HG03064 (cell line): ENCODE measurements around the gene PROS1.
"Not testable (repeated sequence)": the region's sequence is repeated elsewhere in the genome, so short reads cannot be mapped to it uniquely, and the experiment has no call there.

ENCODE experiments used
- ATAC-seq: cut with Tn5 transposase; IDR thresholded peaks from one replicate; pipeline ENCODE4 v1.9.1; 2021; ENCODE audit warnings: low read depth; ENCODE audit not compliant: unreplicated experiment

The PROS1 gene

DNA sequence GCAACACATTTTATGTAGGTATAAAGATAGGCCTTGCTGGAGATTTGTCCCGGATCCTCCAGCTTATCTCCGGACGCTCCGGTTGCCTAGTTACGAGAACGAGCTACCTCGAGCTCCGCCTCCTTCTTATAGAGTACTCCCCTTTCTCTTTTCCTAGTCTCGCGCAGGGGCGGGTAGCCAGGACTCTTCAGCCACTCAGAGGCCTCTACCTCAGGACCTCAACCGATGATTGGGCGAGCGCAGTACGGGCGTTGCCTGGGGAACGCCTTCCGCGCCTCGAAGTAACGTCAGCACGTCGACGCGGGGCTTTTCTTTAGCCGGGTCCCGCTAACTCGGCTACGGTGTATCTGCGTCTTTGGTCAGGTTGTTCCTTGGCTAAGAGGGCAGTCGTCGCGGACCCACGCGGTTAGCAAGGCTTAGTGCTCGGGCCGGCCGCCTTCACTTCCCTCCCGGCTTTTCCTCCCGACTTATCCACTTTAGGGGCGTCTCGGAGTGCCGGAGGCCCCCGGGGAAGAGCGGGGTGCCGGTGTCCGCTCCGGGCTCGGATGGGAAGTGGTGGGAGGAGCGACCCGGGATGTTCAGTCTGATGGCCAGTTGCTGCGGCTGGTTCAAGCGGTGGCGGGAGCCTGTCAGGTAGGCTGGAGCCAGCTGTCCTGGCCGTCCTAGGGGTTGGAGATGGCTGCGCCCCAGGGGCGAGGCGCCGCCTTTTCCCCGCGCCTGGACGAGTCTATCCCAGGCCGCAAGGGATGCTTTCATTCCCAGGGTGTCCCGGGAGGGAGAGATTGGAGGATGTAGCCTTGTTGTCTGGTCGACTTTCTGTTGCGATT, 6.4 kb upstream of the PROS1 start, which contains the start of gene ARL13B:
Gene ARL13B (plus strand): TSS at position 306 of the 827 bp plus-strand sequence. CDS start 269 bp downstream, at position 575.
- ATAC-seq, result peak; percentile 100

DNA sequence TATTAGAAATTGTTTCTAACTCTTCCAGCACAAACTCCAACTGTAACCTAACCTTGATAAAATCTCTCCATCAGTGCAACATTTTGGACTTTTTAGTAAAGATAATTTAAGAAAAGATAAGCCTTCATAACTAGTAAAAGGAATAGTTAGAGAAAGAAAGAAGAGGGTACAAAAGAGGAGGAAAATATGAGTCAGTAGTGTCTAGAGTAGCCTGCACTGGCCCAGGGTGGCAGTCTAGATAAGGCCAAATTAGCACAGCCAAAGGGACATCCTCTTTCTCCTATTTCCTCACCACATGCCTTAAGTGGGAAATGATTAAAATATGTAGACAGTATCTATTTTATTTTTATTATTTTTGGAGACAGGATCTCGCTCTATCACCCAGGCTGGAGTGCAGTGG, 3.7 kb downstream of the PROS1 start:
- ATAC-seq, result no peak

DNA sequence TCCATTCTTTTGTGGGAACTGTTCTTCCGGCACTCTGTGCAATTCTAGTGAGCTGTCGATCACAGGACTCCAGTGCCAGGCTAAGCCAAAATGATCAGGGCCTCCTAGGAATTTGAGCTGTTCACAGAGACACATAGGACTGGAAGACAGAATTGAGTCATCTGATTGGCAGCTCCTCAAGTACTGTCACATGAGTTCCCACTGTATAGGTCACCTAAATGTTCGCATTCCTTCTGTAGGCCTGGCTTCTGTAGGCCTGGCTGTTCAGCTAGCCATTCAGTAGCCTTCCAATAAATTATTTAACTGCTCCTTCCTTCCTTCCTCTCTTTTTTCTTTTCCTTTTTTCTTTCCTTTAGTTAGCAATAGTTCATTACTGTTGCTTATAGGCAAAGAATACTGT, 4.3 kb downstream of the PROS1 start:
- ATAC-seq, result no peak

DNA sequence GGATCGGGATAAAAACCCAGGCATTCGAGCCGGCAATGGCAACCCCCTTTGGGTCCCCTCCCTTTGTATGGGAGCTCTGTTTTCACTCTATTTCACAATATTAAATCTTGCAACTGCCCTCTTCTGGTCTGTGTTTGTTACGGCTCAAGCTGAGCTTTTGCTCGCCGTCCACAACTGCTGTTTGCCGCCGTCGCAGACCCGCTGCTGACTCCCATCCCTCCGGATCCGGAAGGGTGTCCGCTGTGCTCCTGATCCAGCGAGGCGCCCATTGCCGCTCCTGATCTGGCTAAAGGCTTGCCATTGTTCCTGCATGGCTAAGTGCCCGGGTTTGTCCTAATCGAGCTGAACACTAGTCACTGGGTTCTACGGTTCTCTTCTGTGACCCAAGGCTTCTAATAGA, 8.6 kb downstream of the PROS1 start:
- ATAC-seq, result not testable (repeated sequence)

DNA sequence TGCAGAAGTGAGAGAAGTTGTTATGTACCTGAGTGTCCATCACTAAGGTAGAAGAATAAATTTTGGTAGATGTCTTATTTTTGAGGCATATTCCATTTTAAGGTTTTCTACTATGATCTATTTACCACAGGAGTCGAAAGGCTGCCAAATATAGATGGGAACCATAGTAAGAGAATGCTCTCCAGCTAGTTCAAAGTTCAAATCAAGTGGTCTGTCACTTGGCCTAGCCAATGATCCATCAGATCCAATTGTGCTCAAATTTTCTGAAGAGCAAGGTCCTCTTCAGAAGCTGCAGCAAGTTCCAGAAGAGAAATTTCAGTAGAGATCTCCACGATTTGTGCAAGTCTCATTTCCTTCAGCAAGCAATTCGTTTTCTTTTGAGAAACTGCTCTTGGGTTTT, 10.9 kb downstream of the PROS1 start:
- ATAC-seq, result no peak

DNA sequence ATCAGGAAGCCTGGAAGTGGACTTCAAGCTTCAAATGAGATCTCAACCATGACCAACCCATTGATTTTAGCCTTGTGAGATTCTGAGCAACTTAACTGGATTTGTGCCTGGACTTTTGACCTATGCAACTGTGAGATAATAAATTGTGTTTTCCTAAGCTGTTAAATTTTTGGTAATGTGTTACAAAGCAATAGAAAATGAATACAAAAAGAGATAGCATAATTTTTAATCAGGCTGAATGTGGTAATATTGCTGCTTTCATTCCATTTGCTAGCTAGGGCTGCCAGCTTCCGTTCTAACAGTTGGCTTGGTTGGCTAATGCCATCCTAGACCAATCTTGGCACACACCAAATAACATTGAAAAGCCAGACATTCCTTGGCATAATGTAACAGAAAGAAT, 12.2 kb downstream of the PROS1 start:
- no peak for ATAC-seq

DNA sequence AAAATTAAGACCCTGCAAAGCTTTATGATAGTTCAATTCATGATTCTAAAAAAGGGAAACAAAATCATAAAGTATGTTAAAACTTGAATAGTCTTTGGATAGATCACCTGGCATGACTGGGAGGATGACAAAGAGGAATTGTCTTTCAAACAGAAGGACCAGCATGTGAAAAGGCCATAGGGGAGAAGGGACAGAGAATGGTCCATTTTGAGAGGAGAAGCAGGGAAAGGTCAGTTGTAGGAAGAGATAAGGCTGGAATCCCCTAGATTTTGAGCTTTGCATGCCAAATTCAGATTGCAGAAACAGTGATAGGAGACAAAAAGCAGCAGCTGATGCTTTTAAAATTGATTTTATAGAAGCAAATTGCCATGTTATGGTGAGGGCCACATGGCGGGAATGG, 12.7 kb downstream of the PROS1 start:
- ATAC-seq, result no peak

DNA sequence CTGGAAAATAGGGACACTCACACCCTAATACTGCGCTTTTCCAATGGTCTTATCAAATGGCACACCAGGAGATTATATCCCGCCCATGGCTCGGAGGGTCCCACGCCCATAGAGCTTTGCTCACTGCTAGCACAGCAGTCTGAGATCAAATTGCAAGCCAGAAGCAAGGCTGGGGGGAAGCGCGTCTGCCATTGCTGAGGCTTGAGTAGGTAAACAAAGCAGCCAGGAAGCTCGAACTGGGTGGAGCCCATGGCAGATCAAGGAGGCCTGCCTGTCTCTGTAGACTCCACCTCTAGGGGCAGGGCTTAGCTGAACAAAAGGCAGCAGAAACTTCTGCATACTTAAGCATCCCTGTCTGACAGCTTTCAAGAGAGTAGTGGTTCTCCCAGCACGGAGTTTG, 23.7 kb downstream of the PROS1 start:
- ATAC-seq, result not testable (repeated sequence)

DNA sequence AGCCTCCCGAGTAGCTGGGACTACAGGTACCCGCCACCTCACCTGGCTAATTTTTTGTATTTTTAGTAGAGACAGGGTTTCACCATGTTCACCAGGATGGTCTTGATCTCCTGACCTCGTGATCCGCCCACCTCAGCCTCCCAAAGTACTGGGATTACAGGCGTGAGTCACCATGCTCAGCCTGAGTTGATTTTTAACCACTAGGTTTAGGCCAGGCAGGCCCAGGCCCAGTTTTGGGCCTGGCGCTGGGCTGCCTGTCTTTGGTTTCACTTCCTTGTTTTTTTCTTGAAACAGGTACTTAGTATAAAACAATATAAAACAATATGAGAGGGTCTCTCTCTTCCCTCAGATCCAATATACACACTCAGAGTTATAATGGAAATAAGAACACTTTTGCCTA, 36.2 kb downstream of the PROS1 start:
- ATAC-seq, result not testable (repeated sequence)

DNA sequence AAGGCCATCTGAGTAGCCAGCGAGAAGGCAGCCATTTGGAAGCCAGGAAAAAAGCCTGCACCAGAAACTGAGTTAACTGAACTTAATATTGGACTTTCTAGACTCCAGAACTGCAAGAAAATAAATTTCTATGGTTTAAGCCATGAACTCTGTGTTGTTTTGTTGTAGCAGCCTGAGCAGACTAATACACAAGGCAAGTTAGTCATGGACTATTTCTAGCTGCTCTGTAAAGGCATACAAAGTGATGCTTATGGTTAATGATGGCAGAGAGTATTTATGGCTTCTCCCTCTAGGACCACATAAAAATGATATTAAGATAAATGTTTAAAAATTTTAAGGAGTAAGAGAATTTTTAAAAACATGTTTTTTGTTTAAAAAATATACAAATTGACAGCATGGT, 37.1 kb downstream of the PROS1 start:
- no peak for ATAC-seq

DNA sequence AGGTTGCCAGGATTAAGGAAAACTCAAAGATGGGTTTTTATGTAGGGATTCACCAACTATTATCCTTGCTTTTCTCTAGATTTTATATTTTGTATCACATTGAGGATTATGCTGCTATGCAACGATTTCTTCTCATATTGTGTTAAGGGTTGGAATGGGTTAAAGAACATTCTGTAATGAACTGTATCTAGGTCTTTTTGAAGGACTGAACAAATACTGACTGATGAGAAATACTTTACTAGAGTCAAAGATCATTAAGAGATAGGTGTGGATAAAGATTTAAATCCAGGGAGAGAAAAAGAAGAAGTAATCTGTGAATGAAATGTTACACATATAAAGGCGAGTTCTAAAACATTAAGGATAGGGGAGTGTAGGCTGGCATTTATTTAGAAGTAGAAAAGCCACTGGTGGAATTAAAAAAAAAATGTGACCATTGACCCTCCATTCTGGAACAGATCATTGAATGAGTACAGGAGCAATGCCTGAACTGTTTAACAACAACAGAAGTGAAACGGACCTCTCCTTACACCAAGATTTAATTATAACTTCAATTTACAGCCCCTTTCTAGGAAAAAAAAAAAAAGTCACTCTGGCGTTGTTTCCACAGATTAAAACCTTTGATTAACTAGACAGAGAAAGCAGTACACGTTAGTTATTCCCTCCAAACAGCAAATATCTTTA, 39.2 kb downstream of the PROS1 start:
- ATAC-seq, result no peak

DNA sequence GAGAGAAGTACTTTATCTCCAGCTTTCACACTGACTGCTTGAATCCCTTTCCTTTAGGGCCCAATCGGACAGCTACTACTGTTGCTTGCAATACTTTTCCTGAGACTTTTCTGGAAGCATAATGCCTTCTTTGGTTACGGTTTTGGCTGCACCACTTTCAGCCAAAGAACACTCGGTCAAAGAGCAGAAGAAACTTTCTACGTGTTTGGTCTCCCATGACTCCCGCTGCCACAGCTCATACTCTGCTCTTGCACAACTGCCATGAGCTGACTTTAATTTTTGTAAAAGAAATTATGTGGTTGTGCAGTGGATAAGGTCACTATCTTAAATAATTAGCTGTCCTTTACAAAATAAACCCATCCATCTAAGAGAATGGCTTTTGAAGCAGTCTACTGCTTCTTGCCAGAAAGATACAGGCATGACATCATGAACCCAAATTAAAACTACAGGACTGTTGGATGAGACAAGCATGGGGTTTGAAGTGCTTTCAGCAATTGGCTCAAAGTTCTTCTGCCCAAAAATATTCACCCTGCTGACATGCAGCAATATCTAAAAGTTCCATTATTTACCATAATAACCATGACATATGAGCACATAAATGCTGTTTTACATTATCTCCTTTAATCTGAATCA, 42.0 kb downstream of the PROS1 start:
- no peak for ATAC-seq

DNA sequence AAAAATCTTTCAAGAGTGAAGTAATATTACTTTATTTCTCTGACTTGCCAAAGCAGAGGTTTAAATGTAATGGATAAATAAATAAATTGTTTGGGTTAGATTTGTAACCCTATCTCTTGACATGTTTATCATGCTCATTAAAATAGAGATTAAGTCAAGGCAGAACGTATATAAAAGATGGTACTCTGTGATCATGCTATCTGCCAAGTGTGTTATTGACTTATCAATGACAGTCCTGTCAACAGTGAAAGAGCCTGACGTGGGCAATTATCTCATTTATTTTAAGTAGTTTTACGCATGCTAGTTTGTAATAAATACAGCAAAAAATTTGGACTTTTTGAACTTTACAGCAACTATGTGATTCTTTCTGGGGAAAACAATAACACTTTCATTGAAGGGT, 43.7 kb downstream of the PROS1 start:
- no peak for ATAC-seq

DNA sequence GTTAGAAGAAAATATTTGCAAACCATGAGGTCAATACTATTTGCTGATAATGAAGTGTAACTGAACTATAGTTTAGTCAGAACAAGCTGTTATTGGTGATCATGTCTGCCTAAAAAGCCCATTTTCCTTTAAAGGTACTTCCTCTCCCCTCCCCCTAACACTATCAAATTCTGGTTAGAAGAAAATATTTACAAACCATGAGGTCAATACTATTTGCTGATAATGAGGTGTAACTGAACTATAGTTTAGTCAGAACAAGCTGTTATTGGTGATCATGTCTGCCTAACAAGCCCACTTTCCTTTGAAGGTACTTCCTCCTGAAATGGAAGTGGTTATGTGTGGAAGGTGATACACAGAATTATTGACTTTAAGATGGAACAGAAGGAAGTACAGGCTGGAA, 46.9 kb downstream of the PROS1 start:
- no peak for ATAC-seq

DNA sequence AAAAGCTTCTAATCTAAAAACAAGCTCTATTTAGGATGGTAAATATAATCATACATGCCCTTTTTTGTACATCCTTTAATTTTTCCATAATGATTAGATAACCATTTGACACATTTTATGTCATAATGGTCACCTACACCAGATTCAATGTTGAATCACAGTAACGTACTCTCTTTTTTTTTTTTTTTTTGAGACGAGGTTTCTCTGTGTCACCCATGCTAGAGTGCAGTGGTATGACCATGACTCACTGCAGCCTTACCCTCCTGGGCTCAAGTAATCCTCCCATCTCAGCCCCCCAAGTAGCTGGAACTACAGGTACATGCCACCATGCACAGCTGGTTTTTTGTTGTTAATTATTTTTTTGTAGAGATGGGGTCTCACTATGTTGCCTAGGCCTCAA, 49.2 kb downstream of the PROS1 start:
- ATAC-seq, result no peak

DNA sequence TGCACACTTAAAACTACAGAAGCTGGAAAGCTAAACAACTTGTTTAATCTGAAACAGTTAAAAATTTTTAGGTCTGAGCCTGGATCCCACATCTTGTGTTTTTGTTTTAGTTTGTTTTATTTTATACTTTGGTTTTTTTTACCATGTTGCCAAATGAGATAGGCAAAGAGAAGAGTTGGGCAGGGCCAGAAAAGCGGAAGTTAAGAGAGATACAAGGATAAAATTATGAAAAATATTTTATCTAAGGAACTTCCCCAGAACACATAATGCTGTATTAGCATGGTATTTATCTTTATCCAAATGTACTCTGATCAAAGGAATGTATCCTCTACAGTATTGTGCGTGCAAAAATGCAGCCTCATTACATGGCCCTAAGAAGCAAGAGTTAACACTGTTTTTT, 50.7 kb downstream of the PROS1 start:
- ATAC-seq, result no peak

DNA sequence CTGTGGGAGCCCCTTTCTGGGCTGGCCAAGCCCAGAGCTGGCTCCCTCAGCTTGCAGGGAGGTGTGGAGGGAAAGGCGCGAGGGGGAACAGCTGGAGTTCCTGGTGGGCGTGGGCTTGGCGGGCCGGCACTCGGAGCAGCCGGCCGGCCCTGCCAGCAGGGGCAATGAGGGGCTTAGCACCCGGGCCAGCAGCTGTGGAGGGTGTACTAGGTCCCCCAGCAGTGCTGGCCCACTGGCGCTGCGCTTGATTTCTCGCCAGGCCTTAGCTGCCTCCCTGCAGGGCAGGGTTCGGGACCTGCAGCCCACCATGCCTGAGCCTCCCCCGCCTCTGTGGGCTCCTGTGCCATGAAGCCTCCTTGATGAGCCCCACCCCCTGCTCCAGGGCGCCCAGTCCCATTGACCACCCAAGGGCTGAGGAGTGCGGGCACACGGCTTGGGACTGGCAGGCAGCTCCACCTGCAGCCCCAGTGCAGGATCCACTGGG, 56.1 kb downstream of the PROS1 start:
- ATAC-seq, result not testable (repeated sequence)

DNA sequence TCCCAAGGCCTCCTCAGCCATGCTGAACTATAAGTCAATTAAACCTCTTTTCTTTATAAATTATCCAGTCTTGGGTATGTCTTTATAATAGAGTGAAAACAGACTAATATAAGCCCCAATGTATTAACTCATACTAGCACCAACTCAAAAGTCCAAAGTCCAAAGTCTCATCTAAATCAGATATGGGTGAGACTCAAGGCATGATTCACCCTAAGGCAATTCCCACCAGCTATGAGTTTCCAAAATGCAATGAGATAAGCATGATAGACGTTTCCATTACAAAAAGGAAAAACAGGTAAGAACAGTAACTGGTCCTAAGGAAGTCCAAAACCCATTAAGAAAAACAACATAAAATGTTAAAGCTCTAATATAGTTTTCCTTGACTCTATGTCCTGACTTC, 60.1 kb downstream of the PROS1 start:
- not testable (repeated sequence) for ATAC-seq

DNA sequence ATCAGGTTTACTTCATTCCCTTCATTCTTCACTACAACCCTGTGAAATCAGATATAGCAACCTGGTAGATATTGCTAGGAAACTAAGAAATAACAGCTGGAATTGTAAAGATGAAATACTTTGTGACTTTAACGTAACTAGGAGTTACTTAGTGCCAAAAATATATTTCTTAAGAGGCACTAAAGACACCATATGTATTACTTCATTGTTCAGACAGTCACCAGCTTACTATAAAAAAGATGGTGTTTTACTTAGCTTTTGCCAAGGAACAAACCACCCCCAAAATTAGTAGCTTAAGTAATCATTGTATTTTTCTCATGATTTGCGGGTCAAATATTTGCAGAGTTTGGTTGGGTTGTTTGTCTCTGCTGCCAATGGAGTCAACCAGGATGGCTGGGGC, 62.5 kb downstream of the PROS1 start:
- no peak for ATAC-seq

DNA sequence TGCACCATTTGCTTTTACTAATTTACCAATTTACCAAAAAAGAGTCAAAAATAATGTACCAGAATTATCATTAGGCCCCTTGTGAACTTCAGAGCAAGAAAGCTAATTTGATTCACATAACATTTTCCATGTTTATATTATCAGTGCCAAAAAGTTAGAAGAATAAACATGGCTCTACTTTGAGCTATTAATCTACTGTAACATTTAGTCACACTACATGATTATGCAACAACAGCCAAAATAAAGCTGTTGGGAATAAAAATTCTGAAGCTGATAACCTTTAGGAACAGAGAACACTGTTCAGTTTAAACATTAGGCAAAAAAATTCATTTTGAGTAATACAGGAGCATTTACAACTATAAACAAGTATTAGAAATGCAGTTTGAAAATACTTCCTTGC, 63.6 kb downstream of the PROS1 start:
- no peak for ATAC-seq

DNA sequence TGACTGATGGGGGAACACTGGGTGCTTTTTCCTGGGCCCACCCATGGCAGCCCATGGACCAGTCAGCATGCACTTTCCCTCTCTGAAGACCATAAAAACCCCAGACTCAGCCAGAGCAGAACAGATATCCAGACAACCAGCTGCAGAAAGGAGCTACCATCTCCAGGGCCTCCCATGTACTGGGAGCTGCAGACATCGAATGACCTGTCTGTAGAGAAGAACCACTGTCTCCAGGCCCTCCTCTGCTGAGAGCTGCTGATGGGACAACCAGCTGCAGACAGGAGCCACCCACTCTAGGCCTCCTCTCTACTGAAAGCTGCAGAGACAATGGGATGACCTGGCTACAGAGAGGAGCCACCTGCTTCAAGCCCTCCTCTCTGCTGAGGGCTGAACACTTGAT, 66.6 kb downstream of the PROS1 start:
- ATAC-seq, result no peak
